GM21423 (cell line): ENCODE results near the gene PRDM5.

Source experiments
- ATAC-seq: cut with Tn5 transposase; IDR thresholded peaks from one replicate; pipeline ENCODE4 v1.9.1; 2021; ENCODE audit warnings: mild to moderate bottlenecking, moderate library complexity; ENCODE audit not compliant: unreplicated experiment

PRDM5 gene

DNA sequence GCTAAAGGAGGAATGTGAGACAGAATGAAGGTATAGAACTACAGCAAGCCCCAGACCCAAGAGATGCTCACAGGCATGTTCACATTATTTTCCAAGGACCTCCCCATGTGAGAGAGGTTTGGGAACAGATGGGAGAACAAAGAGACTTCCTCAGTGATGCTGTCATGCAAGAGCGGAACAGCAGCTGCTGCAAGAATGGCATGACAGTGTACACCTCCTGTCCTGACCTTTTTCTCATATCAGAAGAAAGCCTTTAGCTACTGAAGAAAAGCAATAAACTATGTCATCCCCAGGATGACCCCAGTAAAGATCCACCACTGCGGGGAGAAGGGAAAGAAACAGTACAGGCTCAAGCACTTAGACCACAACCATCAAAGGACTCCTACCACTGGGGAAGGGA, 7.2 kb downstream of the PRDM5 start:
- ATAC-seq: no peak

DNA sequence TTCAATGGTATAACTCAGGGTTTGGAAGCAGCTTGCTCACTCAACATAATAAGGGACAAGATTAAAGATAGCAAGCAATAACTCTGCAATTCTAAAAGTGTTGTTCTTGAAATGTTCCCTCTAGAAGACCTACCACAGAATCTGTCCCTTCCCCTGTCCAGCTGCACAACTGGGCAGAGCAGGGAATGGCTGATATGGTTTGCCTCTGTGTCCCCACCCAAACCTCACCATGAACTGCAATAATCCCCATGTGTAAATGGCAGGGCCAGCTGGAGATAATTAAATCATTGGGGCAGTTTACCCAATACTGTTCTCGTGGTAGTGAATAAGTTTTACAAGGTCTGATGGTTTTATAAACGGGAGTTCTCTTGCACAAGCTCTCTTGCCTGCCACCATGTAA, 19.1 kb downstream of the PRDM5 start:
- ATAC-seq: no peak

DNA sequence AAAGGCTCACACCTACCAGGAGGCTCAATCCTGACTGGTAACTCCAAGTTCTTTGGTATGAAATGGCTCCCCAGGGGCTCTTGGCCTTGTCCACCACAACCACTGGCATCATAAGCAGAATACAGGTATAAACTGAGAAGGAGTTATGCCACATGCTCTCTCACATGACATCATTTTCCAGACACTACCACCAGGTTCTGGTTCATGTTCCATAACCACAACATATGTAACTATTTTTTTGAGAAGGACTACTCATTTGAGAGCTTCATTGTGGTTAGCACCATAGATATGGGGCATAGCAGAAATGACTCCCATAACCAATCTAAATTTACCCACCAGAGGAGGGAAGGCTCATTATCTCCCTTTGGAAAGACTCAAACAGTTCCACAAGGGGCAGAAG, 19.6 kb downstream of the PRDM5 start:
- ATAC-seq: no peak

DNA sequence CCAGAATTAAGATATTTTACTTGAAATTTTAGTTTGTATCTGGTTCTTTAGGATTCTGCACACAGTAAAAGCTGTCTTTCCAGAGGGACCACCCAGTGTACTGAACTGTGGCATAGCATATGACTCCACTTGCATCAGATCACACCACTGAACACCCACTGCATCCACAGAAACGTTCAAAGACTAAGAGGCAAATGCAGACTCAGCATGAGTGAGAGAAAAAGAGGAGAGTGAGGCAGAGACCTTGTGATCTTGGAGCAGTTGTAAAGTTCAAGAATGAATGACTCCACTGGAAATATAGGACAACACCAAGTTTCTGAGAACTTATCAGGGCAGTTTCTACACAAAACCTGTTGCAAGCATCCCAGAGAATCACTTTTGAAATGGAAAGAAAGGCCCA, 20.8 kb downstream of the PRDM5 start:
- ATAC-seq: no peak

DNA sequence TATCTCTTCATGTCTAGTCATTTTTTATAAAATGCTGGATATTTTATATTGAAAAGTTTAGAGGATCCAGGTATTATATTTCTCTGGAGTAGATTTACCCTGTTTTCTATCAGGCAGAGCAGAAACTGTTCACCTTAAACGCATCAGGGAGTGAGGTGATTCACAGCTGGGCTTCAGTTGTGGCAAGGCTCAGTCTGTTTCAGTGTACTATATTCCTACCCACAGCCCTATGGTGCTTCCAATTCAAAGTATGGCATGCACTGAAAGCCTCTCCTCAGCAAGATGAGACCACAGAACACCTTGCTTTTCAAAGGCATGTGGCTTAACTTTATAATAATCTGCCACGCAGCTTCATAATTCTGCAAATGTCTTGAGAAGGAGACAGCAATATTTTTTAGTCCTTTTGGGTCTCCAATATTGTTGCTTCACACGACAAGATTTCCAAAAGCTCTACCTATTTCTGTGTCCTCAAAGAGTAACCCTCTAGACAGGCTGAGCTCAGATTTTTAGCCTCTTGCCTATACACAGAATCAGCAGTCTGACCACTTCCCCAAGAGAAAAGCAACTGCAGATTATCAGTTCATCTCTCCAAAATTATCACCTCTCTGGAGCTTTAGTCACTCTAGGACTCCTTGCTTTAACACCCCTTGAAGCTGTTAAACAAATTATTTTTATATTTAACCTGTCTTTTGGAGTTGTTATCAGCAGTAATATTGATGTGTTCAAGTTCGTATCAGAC, 24.4 kb downstream of the PRDM5 start:
- ATAC-seq: no peak

DNA sequence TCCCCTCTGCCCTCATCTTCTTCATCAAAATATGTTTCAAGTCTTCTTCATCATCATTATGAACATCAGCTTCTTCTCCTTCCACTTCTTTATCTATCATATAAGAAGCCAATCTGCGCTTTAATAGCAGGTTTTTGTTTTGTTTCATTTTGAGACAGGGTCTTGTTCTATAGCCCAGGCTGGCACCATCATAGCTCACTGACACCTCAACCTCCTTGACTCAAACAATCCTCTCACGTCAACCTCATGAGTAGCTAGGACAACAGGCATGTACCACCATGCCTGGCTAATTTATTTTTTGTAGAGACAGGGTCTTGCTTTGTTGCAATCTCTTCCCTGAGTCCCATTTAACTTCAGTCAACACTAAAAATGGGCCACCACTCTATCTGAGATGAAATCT, 27.0 kb downstream of the PRDM5 start:
- ATAC-seq: no peak

DNA sequence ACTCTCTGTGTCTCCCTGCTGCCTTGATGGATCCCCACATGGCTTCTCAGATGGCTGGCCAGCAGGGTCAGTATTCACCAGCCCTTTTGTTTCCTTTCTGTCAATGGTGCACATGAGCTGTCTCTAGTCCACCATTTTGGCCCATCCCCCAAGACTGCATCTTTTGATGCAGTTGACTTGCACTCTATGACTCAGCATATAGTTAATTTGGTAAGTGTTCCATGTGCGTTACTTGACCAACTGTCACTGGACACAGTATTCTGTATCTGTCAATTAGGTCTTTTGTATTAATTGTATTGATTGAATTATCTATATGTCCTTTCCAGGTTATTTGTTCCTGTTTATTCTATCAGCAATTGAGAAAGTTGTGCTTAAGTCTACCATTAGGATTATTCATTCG, 29.2 kb downstream of the PRDM5 start:
- ATAC-seq: no peak

DNA sequence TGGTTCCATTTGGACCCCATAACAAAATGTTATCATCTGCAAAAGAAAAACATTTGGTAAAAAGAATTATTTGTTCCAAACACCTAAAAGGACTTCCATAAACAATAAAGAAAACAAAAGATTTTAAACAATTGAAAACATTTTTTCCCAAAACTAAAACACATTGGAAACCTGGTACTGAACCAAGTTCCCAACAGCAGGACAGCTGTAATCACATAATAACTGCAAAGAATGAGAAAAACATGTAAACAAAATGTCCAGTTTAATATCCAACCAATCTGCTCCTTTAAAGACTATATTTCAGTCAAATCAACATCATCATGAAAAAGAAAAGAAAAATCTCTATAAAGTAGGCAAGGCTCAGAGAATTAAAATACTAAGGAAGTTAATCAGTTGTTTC, 36.3 kb downstream of the PRDM5 start:
- ATAC-seq: no peak

DNA sequence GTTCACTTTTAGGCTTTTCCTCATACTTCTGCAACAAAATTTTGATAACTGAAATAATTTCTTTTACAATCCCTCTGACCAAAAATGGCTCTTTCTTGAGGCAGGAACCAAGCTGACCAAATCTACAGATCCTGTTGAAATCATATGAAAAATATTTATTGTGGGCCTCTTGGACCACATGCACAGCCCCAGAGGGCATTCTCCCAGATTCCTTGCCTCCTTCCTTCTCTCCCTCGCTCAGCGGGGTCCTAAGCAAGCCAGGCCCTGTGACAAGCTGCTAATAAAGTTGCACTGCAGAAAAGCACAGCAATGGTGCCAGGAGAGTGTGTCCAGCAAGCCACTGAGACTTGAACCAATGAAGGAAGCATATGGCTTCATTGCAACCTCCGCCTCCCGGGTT, 40.7 kb downstream of the PRDM5 start:
- ATAC-seq: no peak

DNA sequence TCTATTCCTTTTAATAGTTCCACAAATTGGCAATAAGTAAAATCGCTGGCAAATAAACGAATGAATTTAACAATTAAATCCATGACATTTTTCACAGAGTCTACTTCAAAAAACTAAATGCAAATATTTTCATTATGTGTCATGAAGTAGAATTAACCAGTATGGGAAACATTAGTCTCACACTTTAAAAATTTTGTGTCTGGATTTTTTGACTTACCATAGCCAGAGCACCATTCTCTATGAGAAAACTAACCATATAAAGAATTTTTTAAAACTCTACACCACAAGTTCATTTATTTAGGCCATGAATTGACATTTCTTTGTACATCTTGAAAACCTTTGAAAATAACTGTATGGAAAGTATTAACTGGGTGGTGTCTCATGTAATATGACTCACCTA, 41.2 kb downstream of the PRDM5 start:
- ATAC-seq: no peak

DNA sequence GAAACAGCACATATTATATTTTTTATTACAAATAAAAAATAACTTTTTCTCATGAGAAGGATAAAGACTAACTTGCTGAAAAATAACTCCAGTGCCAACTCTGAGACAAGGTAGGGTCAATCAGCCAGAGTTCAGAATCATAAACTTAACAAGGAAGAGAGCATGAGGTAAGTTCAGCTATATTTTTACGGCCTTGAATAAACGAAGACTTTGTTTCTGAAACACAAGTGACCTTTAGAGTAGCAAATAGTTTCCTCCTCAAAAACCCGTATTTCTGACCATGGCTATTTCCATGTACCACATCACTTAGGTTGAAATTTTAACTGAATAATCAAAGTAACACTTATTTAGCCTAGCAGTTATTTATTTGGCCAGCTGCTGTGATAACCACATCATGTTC, 45.5 kb downstream of the PRDM5 start:
- ATAC-seq: no peak

DNA sequence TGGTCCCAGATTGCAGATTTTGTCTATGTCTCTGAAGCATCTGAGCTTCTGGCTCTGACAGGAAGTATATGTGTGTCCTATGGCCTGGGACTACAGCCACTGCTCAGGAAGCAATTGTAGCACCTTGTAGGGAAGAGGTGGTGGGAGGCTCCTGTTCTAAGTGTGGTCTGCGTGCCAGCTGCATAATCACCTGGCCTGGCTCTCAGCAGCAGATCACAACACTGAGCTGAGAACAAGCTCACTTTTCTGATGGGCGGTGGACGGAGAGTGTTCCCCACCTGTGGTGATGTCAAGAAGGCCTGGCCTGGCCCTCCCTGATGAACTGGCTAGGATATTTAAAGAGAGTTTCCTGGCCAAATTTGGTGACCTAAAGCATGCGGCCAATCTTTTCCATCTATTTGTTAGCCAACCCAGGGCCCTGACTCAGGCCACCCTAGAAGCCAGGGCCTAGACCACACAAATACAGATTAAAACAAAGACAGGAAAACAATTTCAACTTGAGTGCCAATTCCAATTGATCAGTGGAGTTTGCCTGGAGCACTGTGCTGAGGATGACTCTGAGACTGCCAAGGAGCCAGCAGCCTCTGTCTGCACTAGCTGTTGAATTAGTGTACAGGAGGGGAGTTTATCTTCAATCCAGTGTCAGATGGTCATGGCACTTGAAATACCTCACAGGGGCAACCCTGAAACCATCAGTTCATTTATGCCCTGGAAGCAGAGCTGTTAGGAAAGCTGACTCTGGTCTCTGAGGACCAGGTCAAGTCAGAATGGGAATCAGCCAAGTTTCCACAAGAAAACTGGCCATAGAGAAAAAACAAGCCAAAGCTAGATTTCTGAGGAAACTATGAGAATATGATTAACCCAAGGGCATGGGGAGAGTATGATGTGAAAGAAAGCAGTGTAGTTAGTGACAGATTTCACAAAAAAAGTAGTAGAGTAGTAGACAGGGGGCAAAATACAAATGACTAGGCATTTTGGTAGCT, 47.4 kb downstream of the PRDM5 start:
- ATAC-seq: no peak

DNA sequence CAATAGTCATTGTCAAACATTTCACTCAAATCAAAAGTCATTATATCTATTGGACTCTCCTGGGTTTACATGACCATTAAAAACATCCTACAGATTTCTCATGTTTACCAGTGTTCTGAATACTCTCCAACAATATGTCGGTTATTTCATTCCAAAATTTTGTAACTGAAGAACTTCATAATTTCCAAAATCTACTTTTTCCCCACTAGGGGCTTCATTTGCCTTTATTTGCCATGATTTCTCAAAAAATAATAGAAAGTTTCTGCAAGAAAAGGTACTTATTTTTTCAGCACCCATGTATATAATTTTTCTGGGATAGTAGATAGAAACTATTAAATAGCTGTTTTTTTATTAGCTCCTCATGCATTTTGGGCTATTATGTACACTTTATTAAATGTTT, 49.0 kb downstream of the PRDM5 start:
- no peak for ATAC-seq

DNA sequence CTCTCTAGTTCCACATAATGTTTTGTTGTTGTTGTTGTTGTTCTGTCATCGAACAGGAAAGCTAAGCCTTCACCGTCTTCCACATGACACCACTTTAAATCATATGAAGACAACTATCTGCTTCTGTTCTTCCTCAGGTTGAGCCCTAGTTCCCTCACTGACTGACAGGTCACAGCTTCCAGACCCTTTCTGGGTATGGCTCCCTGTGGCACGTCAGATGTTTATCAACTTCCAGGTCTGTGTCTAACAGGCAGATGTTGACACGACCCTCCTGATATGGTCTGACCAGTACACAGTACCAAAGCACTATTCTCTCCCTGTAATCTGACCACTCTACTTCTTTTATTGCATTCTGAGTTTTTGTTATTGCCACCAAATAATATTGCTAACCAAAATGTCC, 51.4 kb downstream of the PRDM5 start:
- no peak for ATAC-seq

DNA sequence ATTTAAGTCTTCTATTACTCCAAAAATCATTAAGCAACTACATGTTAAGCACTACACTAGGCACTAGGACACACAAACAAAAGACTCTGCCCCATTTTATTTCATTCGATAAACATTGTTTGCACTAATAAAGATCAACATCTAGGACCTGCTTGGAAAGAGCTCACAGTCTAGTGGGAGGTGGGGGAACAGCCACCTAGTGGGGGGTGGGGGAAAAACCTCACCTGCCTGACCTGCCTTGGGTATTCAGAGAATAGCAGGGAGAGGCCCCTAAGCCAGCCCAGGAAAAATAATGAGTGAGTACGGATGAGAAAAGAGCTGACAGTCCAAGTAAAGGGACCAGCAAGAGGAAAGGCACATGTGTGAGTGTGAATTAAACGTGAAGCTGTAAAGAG, 52.2 kb downstream of the PRDM5 start:
- no peak for ATAC-seq

DNA sequence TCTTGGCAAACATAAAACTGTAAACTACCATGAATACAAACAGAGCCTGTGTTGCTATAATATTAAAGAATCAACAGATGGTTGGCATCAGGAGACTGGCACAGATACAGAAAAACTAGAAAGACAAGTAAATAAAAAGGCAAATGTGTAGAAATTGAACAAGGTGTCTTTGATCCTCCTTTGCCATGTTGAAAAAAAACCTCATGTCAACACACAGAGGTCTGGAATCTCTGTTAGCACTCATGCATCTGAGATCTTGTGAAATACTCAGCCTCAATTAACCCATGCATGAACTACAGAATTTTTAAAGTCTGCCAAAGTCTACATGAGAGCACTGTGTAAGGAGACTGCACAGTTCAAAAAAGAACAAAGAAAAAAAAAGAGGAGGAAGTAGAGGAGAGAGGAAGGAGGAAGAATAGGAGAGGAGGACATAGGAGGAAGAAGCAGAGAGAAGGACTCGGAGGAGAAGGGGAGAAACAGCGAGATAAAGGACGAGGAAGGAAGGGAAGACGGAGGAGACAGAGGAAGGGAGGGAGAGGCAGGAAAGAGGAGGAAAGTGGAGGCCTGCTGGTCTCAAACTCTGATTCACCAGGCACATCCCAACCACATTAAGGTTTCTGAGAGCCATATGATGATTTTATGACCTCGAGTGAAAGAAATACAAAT, 52.8 kb downstream of the PRDM5 start:
- ATAC-seq: no peak

DNA sequence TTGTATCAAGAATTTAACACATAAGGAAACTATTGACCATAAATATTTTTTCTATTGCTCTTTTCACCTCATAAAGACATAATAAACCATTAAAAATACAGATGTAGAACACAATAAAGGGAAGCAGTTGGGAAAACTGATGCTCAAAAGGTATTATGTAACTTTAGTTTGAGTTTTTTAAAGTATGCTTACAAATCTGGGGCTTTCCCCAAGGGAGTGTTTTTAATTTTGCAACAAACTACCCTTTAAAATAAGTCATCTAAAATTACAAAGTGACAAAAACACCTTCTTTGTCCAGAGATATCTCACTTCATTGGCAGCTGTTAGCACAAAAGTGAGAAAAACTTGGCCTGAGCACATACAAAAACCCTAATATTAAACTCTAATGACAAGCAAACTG, 55.0 kb downstream of the PRDM5 start:
- no peak for ATAC-seq

DNA sequence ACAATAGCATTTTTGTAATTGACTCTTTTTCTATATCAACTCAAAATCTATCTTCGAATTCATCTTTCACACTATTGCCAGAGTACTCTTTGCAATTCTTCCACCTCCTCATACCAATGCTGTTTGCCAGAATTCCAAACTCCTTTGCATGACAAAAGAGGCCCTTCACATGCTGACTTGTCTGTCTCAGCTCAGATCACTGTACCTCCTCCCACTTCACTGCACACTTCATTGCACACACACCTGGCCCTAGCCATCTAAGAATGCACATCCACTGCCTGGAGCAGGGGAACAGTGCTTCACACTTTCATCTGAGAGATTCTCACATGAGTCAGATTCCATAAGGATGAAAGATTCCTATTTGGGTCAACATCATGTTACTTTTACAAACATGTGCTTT, 56.5 kb downstream of the PRDM5 start:
- no peak for ATAC-seq

DNA sequence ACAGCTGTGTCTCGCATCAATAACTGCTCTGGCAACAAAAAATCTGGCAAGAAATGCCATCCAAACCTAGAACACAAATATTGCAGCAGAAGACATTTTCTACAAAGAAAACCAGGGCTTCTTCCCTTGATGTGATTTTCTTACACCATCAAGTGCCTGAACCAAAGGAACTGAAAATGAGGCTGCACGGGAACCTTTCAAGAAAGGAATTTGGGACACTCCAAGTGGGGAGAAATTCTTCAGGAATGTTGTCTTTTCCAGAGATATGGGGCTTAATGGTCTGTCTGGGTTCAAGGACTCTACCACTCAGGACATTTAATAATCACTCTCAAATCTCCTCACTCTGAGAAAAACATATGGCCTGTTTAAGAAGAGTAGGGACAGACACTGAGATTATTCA, 57.6 kb downstream of the PRDM5 start:
- ATAC-seq: no peak

DNA sequence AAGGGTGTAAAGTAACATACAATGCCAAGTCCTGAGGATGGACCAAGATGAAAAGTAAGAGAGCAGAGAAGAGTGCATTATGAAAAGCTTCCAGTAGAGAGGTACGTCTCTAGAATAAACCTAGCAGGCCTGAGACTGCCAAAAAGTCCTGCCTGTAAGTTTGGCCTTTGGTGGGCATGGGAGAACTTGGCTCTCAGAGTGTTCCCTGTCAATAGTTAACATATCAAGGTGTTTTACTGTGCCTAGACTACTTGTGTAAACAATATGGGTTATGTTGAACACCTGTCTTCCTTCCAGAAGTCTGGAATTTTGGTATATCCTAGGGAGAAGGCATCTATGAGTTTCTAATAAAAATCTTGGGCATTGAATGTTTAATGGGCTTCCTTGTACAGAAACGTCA, 60.1 kb downstream of the PRDM5 start:
- no peak for ATAC-seq

DNA sequence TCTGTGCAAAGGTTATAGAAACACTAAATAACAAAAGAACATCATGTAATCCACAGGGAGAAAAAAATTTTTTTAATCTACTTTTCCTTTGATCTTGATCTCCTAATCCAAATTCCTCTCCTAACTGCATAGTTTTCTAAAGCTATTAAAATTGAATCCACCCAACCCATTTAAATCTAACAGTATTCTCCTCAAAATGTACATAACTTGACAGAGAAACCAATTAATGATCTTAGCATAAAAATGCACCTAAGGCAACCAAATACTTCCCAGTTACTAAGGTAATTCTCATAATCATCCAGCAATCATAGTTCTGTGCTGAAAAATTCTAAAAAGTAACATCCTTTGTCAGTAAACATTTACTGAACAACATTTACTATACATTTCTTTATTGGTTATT, 60.7 kb downstream of the PRDM5 start:
- no peak for ATAC-seq

DNA sequence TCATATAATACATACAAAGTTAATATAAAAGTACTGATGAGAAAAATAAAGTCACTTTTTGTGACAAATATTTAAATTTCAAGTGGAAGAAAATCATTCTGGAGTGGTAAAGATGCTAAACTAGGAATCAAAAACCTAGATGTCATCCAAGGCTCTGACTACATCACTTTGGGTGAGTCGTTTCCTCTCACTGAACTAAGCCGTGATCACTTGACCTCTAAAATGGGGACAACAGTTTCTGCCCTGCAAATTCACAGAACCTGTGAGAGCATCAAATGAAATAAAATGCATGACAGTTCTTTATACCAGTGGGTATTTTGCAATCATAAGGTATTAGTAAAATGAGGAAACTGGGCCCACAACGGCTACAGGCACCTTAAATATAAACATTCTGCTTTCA, 63.8 kb downstream of the PRDM5 start:
- no peak for ATAC-seq
